Left forelimb (tissue), 1 donor: ENCODE measurements around the gene MMS22L.

Experiments
- DNase-seq: peaks from one replicate; pipeline ENCODE4 v3.0.0-alpha.2; 2018; ENCODE audit warnings: low spot score

MMS22L gene

GRCh38 chr6:97282726-97283617, at the start of gene MMS22L:
TSS of gene MMS22L (minus strand) at chr6:97283216. CDS start at chr6:97282477, 739 bp downstream.
- peak; percentile 92 for DNase-seq

GRCh38 chr6:97322811-97323210, 39.8 kb upstream of the MMS22L start:
- no peak for DNase-seq

- no peak for DNase-seq
These were observed 39.2 kb upstream of the MMS22L start for GRCh38 chr6:97322226-97322625.

- DNase-seq, result no peak
These were observed 34.0 kb upstream of the MMS22L start for GRCh38 chr6:97316978-97317377.

GRCh38 chr6:97312241-97312640, 29.2 kb upstream of the MMS22L start:
- DNase-seq, result no peak

GRCh38 chr6:97306544-97307320, 23.7 kb upstream of the MMS22L start:
- DNase-seq, result no peak

- no peak for DNase-seq
These were observed 22.5 kb upstream of the MMS22L start for GRCh38 chr6:97305414-97306066.

- no peak for DNase-seq
These were observed 21.7 kb upstream of the MMS22L start for GRCh38 chr6:97304701-97305100.

- no peak for DNase-seq
These were observed 11.4 kb upstream of the MMS22L start for GRCh38 chr6:97294451-97294850.

GRCh38 chr6:97293198-97293696, 10.2 kb upstream of the MMS22L start:
- no peak for DNase-seq

- DNase-seq, result no peak
These were observed 9.7 kb upstream of the MMS22L start for GRCh38 chr6:97292671-97293070.

- DNase-seq, result no peak
These were observed 8.9 kb upstream of the MMS22L start for GRCh38 chr6:97291896-97292295.

- DNase-seq, result no peak
These were observed 6.3 kb upstream of the MMS22L start for GRCh38 chr6:97289332-97289731.

GRCh38 chr6:97288188-97288587, 5.2 kb upstream of the MMS22L start:
- DNase-seq, result no peak

- DNase-seq, result no peak
These were observed 734 bp downstream of the MMS22L start for GRCh38 chr6:97282238-97282725.

GRCh38 chr6:97280766-97281165, 2.2 kb downstream of the MMS22L start:
- no peak for DNase-seq

- DNase-seq, result no peak
These were observed 7.2 kb downstream of the MMS22L start for GRCh38 chr6:97275804-97276203.

- DNase-seq, result no peak
These were observed 13.2 kb downstream of the MMS22L start for GRCh38 chr6:97269821-97270220.

- no peak for DNase-seq
These were observed 20.3 kb downstream of the MMS22L start for GRCh38 chr6:97262676-97263075.

GRCh38 chr6:97246842-97247241, 36.2 kb downstream of the MMS22L start:
- no peak for DNase-seq

GRCh38 chr6:97240222-97240621, 42.8 kb downstream of the MMS22L start:
- DNase-seq, result no peak

GRCh38 chr6:97231911-97232310, 51.1 kb downstream of the MMS22L start:
- no peak for DNase-seq
